ENCODE measurements around the gene MAOA.
"Not testable (repeated sequence)": the region's sequence is repeated elsewhere in the genome, so short reads cannot be mapped to it uniquely, and the experiment has no call there.

The MAOA gene

GRCh38 chrX:43656005-43656494 lies at the start of gene MAOA:
TSS of gene MAOA (plus strand) at chrX:43656299. CDS start at chrX:43656342, 43 bp downstream.
- Histone ChIP-seq H3K27me3 (ENCODE audit: control insufficient read depth in 1 of 2, insufficient read depth in 2 of 2, low read length in 2 of 2) (peaks cover 0 to 7% of the 10 kb centered on the region in 2 donors), H3K9me3 (ENCODE audit: control insufficient read depth in 2 of 2, low read length in 2 of 2) (peaks cover 0 to 3% of the 10 kb centered on the region in 2 donors), H3K4me1 (ENCODE audit: control insufficient read depth, insufficient read depth, low read length) (no peaks in the 10 kb centered on the region), H3K36me3 (ENCODE audit: control insufficient read depth in 2 of 2, insufficient read depth in 2 of 2, low read length in 2 of 2) (no peaks in the 10 kb centered on the region), H3K27ac (ENCODE audit: low read length) (peak within 1 kb of the TSS; percentile 86), H3K4me3 (ENCODE audit: low read length in 2 of 2) (peak within 1 kb of the TSS; percentile 84 to 93), H3K9ac (ENCODE audit: low read length in 2 of 2) (peak within 1 kb of the TSS; percentile 76 to 85)

GRCh38 chrX:43612400-43612799 lies 43.7 kb upstream of the MAOA start:
- H3K9me3 ChIP-seq (ENCODE audit: control insufficient read depth in 2 of 2, low read length in 2 of 2), result no peaks in the 10 kb centered on the region
- H3K27ac ChIP-seq (ENCODE audit: low read length), result no peak overlapping the region
- H3K9ac ChIP-seq (ENCODE audit: low read length in 2 of 2), result no peak overlapping the region
- H3K4me1 ChIP-seq (ENCODE audit: control insufficient read depth, insufficient read depth, low read length), result no peaks in the 10 kb centered on the region
- peaks cover 0 to 12% of the 10 kb centered on the region in 2 donors for H3K27me3 ChIP-seq (ENCODE audit: control insufficient read depth in 1 of 2, insufficient read depth in 2 of 2, low read length in 2 of 2)
- no peak overlapping the region for H3K4me3 ChIP-seq (ENCODE audit: low read length in 2 of 2)
- no peaks in the 10 kb centered on the region for H3K36me3 ChIP-seq (ENCODE audit: control insufficient read depth in 2 of 2, insufficient read depth in 2 of 2, low read length in 2 of 2)

DNA sequence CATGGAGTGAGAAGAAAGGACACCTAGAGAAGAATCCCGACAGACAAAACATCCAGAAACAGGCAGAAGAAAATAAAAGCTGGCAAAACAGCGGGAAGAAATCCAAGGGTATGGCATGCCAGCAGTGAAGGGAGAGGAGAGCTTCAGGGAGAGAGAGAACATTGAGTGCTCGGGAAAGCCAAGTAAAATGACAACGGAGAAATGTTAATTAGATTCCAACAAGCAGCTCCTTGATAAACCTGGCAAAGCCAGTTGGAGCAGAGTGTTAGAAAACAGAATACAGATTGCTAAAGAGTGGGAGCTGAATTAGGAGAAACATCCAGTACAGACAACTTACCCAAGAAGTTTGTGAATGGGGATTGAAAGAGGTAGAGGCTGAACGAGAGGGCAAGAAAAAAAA lies 40.4 kb upstream of the MAOA start:
- no peaks in the 10 kb centered on the region for H3K4me1 ChIP-seq (ENCODE audit: control insufficient read depth, insufficient read depth, low read length)
- no peak overlapping the region for H3K9ac ChIP-seq (ENCODE audit: low read length in 2 of 2)
- H3K27me3 ChIP-seq (ENCODE audit: control insufficient read depth in 1 of 2, insufficient read depth in 2 of 2, low read length in 2 of 2), result peaks cover 0 to 12% of the 10 kb centered on the region in 2 donors
- H3K4me3 ChIP-seq (ENCODE audit: low read length in 2 of 2), result no peak overlapping the region
- H3K27ac ChIP-seq (ENCODE audit: low read length), result no peak overlapping the region
- H3K36me3 ChIP-seq (ENCODE audit: control insufficient read depth in 2 of 2, insufficient read depth in 2 of 2, low read length in 2 of 2), result no peaks in the 10 kb centered on the region
- no peaks in the 10 kb centered on the region for H3K9me3 ChIP-seq (ENCODE audit: control insufficient read depth in 2 of 2, low read length in 2 of 2)

GRCh38 chrX:43618366-43619205 lies 37.5 kb upstream of the MAOA start:
- H3K4me3 ChIP-seq (ENCODE audit: low read length in 2 of 2), result no peak overlapping the region
- no peaks in the 10 kb centered on the region for H3K4me1 ChIP-seq (ENCODE audit: control insufficient read depth, insufficient read depth, low read length)
- H3K36me3 ChIP-seq (ENCODE audit: control insufficient read depth in 2 of 2, insufficient read depth in 2 of 2, low read length in 2 of 2), result no peaks in the 10 kb centered on the region
- no peak overlapping the region for H3K9ac ChIP-seq (ENCODE audit: low read length in 2 of 2)
- peaks cover 0 to 2% of the 10 kb centered on the region in 2 donors for H3K27me3 ChIP-seq (ENCODE audit: control insufficient read depth in 1 of 2, insufficient read depth in 2 of 2, low read length in 2 of 2)
- H3K9me3 ChIP-seq (ENCODE audit: control insufficient read depth in 2 of 2, low read length in 2 of 2), result no peaks in the 10 kb centered on the region
- H3K27ac ChIP-seq (ENCODE audit: low read length), result no peak overlapping the region

DNA sequence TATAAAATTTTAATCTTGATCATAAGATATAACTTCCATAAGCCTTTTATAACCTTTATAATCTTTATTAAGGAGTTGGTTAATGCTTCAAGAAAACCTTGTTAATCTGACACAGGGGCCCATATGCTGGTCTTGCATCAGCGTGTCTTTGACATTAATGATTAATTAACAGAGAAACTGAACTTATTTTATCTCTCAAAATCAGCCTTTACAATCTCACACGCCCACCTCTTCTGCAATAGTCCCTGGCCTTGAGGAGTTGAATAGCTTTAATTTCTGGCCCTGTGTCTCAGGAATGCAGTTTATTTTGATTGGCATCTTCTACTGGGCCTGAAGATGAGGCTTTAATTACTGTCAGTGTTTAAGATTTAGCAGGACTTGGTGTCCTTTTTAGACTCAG lies 36.2 kb upstream of the MAOA start:
- not testable (repeated sequence) for H3K4me1 ChIP-seq (ENCODE audit: control insufficient read depth, insufficient read depth, low read length); H3K36me3 ChIP-seq (ENCODE audit: control insufficient read depth in 2 of 2, insufficient read depth in 2 of 2, low read length in 2 of 2); H3K9ac ChIP-seq (ENCODE audit: low read length in 2 of 2); H3K9me3 ChIP-seq (ENCODE audit: control insufficient read depth in 2 of 2, low read length in 2 of 2); H3K27ac ChIP-seq (ENCODE audit: low read length); H3K4me3 ChIP-seq (ENCODE audit: low read length in 2 of 2); H3K27me3 ChIP-seq (ENCODE audit: control insufficient read depth in 1 of 2, insufficient read depth in 2 of 2, low read length in 2 of 2)

GRCh38 chrX:43627147-43627546 lies 29.0 kb upstream of the MAOA start:
- Histone ChIP-seq H3K36me3 (ENCODE audit: control insufficient read depth in 2 of 2, insufficient read depth in 2 of 2, low read length in 2 of 2) (no peaks in the 10 kb centered on the region), H3K27ac (ENCODE audit: low read length) (no peak overlapping the region), H3K9me3 (ENCODE audit: control insufficient read depth in 2 of 2, low read length in 2 of 2) (no peaks in the 10 kb centered on the region), H3K9ac (ENCODE audit: low read length in 2 of 2) (no peak overlapping the region), H3K27me3 (ENCODE audit: control insufficient read depth in 1 of 2, insufficient read depth in 2 of 2, low read length in 2 of 2) (peaks cover 0 to 5% of the 10 kb centered on the region in 2 donors), H3K4me3 (ENCODE audit: low read length in 2 of 2) (no peak overlapping the region), H3K4me1 (ENCODE audit: control insufficient read depth, insufficient read depth, low read length) (no peaks in the 10 kb centered on the region)

DNA sequence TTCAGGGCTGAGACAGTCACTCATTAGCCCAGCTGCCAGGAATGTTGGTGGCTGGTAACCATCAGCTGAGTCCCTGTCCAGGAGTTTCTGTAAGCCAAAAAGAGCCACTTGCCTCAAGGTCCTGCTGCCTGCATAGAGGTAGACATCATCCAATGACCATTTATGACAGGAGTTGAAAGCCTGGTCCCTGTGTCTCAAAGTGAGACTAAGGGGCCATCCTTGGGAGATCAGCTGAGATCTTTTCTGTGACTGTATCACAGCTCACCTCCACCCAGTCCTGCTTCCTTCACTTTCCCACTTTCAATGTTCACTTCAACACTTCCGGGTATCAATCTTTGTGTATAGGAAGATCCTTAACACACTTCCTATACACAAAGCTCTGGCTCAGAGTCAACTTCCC lies 28.4 kb upstream of the MAOA start:
- peaks cover 0 to 5% of the 10 kb centered on the region in 2 donors for H3K27me3 ChIP-seq (ENCODE audit: control insufficient read depth in 1 of 2, insufficient read depth in 2 of 2, low read length in 2 of 2)
- no peak overlapping the region for H3K4me3 ChIP-seq (ENCODE audit: low read length in 2 of 2)
- no peaks in the 10 kb centered on the region for H3K4me1 ChIP-seq (ENCODE audit: control insufficient read depth, insufficient read depth, low read length)
- no peak overlapping the region for H3K27ac ChIP-seq (ENCODE audit: low read length)
- H3K36me3 ChIP-seq (ENCODE audit: control insufficient read depth in 2 of 2, insufficient read depth in 2 of 2, low read length in 2 of 2), result no peaks in the 10 kb centered on the region
- H3K9ac ChIP-seq (ENCODE audit: low read length in 2 of 2), result no peak overlapping the region
- no peaks in the 10 kb centered on the region for H3K9me3 ChIP-seq (ENCODE audit: control insufficient read depth in 2 of 2, low read length in 2 of 2)

DNA sequence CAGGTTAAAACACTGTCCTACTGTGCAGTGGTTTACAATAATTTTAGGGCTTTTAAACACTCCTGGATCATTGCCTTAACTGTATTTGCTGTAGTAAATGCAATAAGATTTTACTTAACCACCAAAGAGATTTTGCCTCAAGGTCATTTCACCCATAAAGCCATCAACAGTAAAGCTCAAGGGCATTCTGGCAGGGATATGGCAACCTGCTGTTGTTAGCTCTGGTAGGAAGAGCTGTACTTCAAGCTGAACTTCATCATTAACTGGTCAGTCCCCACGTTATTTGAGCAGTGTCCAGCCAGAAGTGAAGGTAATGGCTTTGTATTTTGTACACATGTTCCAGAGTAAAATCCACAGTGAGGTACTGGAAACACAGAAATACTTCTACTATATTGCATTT lies 26.9 kb upstream of the MAOA start:
- H3K4me1 ChIP-seq (ENCODE audit: control insufficient read depth, insufficient read depth, low read length), result no peaks in the 10 kb centered on the region
- peaks cover 0 to 5% of the 10 kb centered on the region in 2 donors for H3K27me3 ChIP-seq (ENCODE audit: control insufficient read depth in 1 of 2, insufficient read depth in 2 of 2, low read length in 2 of 2)
- H3K9me3 ChIP-seq (ENCODE audit: control insufficient read depth in 2 of 2, low read length in 2 of 2), result no peaks in the 10 kb centered on the region
- no peak overlapping the region for H3K4me3 ChIP-seq (ENCODE audit: low read length in 2 of 2)
- H3K27ac ChIP-seq (ENCODE audit: low read length), result no peak overlapping the region
- H3K36me3 ChIP-seq (ENCODE audit: control insufficient read depth in 2 of 2, insufficient read depth in 2 of 2, low read length in 2 of 2), result no peaks in the 10 kb centered on the region
- H3K9ac ChIP-seq (ENCODE audit: low read length in 2 of 2), result no peak overlapping the region

- Histone ChIP-seq H3K4me3 (ENCODE audit: low read length in 2 of 2) (no peak overlapping the region), H3K9me3 (ENCODE audit: control insufficient read depth in 2 of 2, low read length in 2 of 2) (no peaks in the 10 kb centered on the region), H3K4me1 (ENCODE audit: control insufficient read depth, insufficient read depth, low read length) (no peaks in the 10 kb centered on the region), H3K27me3 (ENCODE audit: control insufficient read depth in 1 of 2, insufficient read depth in 2 of 2, low read length in 2 of 2) (peaks cover 0 to 4% of the 10 kb centered on the region in 2 donors), H3K9ac (ENCODE audit: low read length in 2 of 2) (no peak overlapping the region), H3K27ac (ENCODE audit: low read length) (no peak overlapping the region), H3K36me3 (ENCODE audit: control insufficient read depth in 2 of 2, insufficient read depth in 2 of 2, low read length in 2 of 2) (no peaks in the 10 kb centered on the region)
Observed at GRCh38 chrX:43631841-43632240, 24.3 kb upstream of the MAOA start.

- no peak overlapping the region for H3K9ac ChIP-seq (ENCODE audit: low read length in 2 of 2)
- H3K4me3 ChIP-seq (ENCODE audit: low read length in 2 of 2), result no peak overlapping the region
- no peaks in the 10 kb centered on the region for H3K36me3 ChIP-seq (ENCODE audit: control insufficient read depth in 2 of 2, insufficient read depth in 2 of 2, low read length in 2 of 2)
- H3K9me3 ChIP-seq (ENCODE audit: control insufficient read depth in 2 of 2, low read length in 2 of 2), result no peaks in the 10 kb centered on the region
- no peak overlapping the region for H3K27ac ChIP-seq (ENCODE audit: low read length)
- H3K27me3 ChIP-seq (ENCODE audit: control insufficient read depth in 1 of 2, insufficient read depth in 2 of 2, low read length in 2 of 2), result peaks cover 0 to 4% of the 10 kb centered on the region in 2 donors
- no peaks in the 10 kb centered on the region for H3K4me1 ChIP-seq (ENCODE audit: control insufficient read depth, insufficient read depth, low read length)
Observed at GRCh38 chrX:43633081-43633480, 23.0 kb upstream of the MAOA start.

DNA sequence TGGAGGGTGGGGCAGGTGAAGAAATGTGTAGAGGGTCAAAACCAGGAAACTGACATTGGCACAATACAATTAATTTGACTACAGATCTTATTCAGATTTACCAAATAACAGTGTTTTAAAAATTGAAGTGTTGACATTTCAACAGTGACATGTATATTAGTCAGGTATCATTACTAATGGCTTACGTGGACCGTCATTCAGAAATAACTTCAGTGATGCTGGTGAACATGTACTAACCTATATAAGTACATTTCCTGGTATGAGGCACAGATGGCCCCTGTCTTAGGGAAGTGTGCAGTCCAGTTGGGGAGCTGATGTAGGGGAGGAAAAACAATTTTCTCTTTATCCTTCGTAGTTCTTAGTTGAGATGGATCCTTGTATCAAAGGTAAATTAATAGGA lies 22.3 kb upstream of the MAOA start:
- Histone ChIP-seq H3K27me3 (ENCODE audit: control insufficient read depth in 1 of 2, insufficient read depth in 2 of 2, low read length in 2 of 2) (peaks cover 0 to 4% of the 10 kb centered on the region in 2 donors), H3K4me1 (ENCODE audit: control insufficient read depth, insufficient read depth, low read length) (no peaks in the 10 kb centered on the region), H3K9ac (ENCODE audit: low read length in 2 of 2) (no peak overlapping the region), H3K27ac (ENCODE audit: low read length) (no peak overlapping the region), H3K9me3 (ENCODE audit: control insufficient read depth in 2 of 2, low read length in 2 of 2) (no peaks in the 10 kb centered on the region), H3K36me3 (ENCODE audit: control insufficient read depth in 2 of 2, insufficient read depth in 2 of 2, low read length in 2 of 2) (no peaks in the 10 kb centered on the region), H3K4me3 (ENCODE audit: low read length in 2 of 2) (no peak overlapping the region)
